DMS53 (cell line): ENCODE measurements around the gene IQSEC1.

ENCODE experiments used
- DNase-seq: peaks from one replicate; lab custom pipeline; 2025; lab: John Stamatoyannopoulos, UW

Gene IQSEC1

GRCh38 chr3:13028010-13028821 lies 45.0 kb downstream of the IQSEC1 start:
- DNase-seq = no peak

DNA sequence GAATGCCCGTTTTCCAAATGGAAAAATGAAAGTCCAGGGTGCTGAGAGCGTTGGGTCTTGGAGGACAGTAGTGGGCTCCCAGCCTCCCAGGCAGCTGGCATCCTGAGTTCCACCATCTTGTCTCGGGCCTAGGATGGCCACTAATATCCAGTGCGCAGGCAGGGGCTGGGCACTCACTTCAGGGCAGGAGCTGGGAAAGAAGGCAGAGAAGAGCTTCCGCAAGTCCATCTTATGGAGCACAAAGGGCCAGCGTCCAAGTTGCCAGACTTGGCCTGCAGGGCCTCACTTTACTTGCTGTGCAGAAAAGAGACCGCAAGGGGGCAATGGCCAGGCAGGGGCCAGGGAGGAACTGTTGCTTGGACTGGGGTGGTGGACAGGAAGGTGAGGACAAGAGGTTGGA lies 46.1 kb downstream of the IQSEC1 start:
- DNase-seq = no peak

DNA sequence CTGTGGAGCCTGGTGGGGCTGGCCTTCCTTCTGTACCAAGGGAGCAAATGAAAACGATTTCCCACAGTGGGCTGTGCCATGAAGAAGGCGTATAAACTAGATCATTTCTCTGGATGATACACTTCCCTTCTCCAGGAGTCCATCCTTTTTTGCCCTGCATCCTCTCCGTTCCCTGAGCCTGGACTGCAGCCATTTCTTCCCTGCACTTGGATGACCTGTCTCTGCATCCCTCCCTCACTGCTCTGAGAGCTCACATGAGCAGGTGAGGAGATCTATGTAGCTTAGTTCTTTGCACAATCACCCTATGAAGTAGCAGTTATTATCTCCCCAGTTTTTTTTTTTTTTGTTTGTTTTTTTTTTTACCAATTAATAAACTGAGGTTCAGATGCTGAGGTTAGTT lies 46.7 kb downstream of the IQSEC1 start:
- no peak for DNase-seq

GRCh38 chr3:13025778-13026518 lies 47.3 kb downstream of the IQSEC1 start:
- DNase-seq = no peak

GRCh38 chr3:13025090-13025489 lies 48.1 kb downstream of the IQSEC1 start:
- peak; percentile 2 for DNase-seq

DNA sequence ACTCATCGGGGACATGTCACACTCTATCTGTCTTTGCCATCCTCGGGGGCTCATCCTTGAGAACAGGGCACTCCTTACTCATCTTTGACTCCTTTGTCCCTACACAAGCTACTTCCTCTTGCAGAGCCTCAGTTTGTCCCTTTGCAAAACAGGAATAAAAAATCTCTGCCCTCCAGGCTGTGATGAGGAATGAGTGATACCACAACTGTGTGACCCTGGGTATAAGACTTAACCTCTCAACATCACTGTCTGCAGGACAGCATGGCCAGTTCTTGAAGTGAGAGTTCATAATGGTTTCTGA lies 48.5 kb downstream of the IQSEC1 start:
- no peak for DNase-seq

GRCh38 chr3:13023971-13024764 lies 49.1 kb downstream of the IQSEC1 start:
- no peak for DNase-seq

GRCh38 chr3:13023235-13023970 lies 49.8 kb downstream of the IQSEC1 start:
- peak; percentile 1 for DNase-seq

DNA sequence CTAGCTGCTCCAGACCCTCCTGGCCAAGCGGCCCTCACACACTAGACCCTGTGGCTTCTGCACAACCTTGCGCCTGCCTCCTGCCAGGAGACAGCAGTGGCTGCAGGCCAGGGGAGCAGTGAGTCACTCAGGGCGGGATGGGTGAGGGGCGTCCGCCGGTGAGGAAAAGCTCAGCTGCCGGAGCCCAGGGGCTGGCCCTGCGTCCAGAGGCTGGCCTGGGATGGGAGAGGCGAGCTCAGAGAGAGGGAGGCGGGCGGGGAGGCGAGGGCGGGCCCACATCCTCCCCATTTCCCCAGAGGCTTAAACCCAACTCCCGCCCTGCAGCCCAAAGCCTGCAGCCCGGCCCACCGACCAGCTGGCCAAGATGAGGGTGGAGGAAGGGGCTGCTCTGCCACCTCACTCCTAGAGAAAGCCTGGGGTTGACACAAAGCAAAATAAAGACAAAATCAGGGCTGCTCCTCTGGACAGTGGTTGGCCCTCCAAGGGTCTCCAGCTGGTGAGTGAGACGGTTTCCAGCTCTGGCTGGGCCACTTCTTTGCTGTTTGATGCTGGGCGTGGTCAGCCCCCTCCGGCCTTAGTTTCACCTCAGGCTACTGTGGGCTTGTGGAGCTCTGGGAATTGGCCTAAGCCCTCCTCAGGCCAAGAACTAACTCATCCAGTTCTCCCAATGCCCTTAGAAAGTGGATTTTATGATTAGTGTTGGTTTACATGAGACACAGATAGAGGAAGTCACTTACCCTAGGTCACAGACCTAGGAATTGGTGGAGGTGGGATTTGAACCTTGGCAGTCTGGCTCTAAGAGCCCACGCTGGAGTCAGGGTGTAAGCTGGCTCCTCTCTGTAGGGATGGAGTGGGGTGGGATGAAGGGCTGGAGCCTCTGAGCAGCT lies 50.6 kb downstream of the IQSEC1 start:
- DNase-seq = no peak

DNA sequence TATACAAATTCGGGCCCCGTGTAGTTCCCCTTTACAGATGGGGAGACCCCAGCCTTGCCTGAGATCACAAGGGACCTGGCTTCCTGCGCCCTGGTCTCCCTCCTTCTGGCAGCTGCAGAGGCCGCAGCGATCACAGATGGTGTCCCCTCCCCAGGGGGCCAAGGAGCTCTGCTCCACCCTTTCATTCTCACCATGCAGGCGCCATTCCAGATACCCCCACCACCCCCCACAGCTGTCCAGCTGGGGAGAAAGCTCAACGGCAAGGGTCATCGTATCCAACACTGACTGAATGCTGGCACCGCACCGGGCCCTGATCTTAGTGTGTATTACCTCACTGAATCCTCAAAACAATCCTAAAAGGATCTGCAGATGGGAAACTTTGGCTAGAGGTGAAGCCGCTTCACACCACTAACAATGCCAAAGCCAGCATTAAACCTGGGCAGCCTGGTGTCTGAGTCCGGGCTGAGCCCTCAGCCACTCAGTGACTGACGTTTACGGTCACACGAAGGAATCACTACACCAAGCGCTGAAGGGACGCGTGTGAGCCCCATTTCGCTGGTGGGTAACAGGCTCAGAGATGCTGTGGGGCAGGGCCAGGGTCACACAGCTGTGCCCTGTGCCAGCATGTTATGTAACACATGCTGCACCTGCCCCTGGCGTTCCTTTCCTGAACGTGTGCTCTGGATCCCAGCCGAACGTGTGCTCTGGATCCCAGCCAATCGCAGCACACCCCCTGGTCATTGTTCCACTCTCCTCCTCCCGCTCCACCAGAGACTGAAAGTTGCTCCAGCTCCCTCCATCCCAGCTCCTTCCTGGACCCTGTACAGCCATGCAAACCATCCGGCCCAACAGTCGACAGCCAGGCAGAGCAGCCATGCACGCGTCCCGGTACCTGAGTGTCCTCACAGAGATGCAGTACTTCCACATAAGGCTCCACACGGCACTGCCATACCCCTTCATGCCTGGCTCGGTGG lies 51.8 kb downstream of the IQSEC1 start:
- DNase-seq = no peak

DNA sequence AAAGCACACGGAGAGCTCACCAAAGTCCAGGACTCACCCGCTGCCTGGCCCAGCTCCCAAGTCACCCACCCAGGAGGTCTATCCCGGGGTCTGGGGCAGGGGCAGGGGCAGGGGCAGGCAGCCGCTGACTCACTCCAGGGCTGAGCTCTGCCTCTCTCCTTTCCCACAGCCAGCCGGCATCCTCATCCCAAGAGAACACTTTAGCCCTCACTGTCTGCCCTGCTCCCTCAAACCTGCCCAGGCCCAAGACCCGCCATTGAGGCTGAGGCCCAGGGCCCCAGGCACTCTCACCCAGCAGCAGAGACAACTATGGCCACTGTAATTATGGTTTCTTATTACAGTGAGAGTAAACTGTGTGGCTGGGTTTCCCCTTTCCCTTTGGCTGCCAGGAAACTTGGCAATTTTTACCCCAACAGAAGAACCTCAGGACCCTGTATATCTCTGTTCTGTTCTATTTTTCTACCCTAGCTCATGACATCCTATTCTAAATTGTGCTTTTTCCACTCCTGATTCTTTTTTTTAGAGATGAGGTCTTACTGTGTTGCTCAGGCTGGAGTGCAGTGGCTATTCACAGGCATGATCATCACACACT lies 53.0 kb downstream of the IQSEC1 start:
- no peak for DNase-seq

GRCh38 chr3:13019243-13020095 lies 53.8 kb downstream of the IQSEC1 start:
- DNase-seq = no peak

DNA sequence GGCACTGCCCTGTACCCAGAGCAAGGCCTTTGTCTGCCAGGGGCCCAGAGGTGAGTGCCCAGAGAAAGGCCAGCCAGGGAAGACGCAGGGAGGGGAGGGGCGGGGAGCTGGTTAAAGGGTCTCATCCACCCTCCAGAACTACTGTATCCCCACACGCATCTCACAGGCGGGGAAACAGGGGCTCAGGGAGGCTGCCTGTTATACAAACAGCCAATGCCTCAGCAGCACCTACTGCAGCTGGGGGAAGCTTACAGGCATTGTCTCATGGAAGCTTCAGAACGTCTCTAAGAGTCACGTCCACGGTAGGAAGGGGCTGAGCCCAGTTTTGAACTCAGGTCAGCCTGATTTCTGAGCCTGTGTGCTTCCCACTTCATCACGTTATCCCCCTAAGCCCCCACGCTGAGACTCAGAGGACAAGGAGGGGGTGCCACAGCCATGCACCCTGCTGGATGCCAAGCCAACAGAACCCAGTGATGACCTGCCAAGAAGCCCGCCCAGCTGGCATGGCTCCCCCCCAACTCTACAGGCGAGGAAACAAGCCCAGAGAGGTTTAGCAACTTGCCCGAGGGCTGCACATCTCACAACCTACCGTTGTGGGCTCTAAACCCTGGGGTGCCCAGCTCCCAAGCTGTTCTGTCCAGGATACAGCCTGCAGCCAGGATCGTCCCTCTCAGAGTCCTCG lies 54.5 kb downstream of the IQSEC1 start:
- DNase-seq = no peak

- no peak for DNase-seq
Observed at GRCh38 chr3:13018043-13018451, 55.2 kb downstream of the IQSEC1 start.

GRCh38 chr3:13017361-13018042 lies 55.7 kb downstream of the IQSEC1 start:
- DNase-seq = no peak

DNA sequence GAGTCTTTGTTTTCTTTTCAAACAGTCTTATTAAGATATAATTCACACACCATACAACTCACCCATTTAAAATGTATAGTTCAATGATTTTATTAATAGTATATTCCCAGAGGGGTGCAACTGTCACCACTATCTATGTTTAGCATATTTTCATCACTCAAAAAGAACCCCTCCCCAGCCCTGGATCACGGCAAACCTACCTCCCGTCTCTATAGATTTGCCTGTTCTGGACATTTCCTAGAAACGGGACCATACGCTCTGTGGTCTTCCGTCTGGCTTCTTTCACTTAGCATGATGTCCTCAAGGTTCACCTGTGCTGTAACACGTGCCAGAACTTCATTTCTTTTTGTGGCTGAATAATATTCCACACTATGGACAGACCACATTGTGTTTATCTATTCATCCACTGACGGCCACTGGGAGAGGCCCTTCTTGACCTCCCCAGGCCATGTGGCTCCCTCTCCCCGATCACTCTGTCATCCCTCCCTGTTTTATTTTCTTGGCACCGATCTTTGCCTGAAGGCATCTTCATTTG lies 56.4 kb downstream of the IQSEC1 start:
- DNase-seq = no peak

DNA sequence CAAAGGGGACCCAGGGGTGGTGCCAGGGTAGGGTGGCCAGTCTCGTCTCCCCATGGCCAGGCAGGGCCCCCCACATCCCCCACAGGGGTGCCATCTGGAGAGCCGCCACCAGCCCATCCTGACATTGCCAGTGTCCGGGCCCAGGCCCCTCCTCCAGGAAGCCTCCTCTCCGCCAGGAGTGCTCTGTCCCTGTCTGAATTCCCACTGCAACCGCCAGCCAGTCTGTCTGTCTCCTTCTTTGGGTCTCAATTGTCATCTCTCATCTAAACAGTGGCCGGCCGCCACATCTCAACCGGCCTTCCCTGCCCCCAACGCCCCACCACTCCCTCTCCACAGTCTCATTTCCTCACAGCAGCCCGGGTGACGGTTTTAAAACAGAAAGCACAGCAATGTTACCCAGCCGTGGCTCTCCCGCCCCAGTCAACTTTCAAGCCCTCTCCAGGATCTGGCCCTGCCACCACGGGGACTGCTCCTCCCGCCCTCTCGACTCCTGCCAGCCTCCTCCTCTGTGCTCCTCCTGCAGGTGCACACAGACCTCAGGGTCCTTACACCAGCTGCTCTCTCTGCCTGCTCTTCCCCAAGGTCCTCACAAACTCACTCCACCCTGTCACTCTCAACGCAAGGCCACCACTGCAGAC lies 57.0 kb downstream of the IQSEC1 start:
- DNase-seq = no peak
